Stomach (tissue), 4 donors: ENCODE data around the gene SEC23A.

ENCODE experiments used
- EP300 ChIP-seq: sonication (generic); formaldehyde crosslinking; IDR thresholded peaks from one replicate; pipeline ENCODE4 v1.6.1; 2017; ENCODE audit warnings: antibody characterized with exemption
- POLR2A ChIP-seq, 4 donors: fragments of 450-650 bp; IDR thresholded peaks; one replicate each; pipeline ENCODE4 v1.6.1; 2016; ENCODE audit warnings: antibody characterized with exemption in 4 of 4, control low read depth in 2 of 4, mild to moderate bottlenecking in 1 of 4, moderate library complexity in 1 of 4
- TF ChIP-seq, protein P1 (sequence below), 7 experiments: fragments of 450-650 bp in 4 of 7; fragments of 200-600 bp in 3 of 7; sonication (generic) in 3 of 7; IDR thresholded peaks; one replicate each; pipeline ENCODE4 v1.5.1; 2016 to 2019; ENCODE audit warnings: antibody characterized with exemption in 7 of 7, control low read depth in 2 of 7, mild to moderate bottlenecking in 1 of 7

GRCh38 chr14:39107591-39107996, 4.6 kb upstream of the SEC23A start:
- TF ChIP-seq, protein P1, sequence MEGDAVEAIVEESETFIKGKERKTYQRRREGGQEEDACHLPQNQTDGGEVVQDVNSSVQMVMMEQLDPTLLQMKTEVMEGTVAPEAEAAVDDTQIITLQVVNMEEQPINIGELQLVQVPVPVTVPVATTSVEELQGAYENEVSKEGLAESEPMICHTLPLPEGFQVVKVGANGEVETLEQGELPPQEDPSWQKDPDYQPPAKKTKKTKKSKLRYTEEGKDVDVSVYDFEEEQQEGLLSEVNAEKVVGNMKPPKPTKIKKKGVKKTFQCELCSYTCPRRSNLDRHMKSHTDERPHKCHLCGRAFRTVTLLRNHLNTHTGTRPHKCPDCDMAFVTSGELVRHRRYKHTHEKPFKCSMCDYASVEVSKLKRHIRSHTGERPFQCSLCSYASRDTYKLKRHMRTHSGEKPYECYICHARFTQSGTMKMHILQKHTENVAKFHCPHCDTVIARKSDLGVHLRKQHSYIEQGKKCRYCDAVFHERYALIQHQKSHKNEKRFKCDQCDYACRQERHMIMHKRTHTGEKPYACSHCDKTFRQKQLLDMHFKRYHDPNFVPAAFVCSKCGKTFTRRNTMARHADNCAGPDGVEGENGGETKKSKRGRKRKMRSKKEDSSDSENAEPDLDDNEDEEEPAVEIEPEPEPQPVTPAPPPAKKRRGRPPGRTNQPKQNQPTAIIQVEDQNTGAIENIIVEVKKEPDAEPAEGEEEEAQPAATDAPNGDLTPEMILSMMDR (IDR thresholded peaks at IDR 0.05), result peak in 4 of 7 experiments; percentile 20 to 54 (median 34)
- no peak for TF ChIP-seq POLR2A (IDR thresholded peaks at IDR 0.05)
- TF ChIP-seq EP300, result no peak
